ENCODE data around the gene F2. TPM values are rescaled to one million over a fixed set of nuclear protein-coding genes. Genes with fewer than 3 reads are reported as not detected.

The F2 gene
- total and polyA plus RNA-seq, 12 donors, result 0.50 to 0.61 TPM; not detected in 10

- peak overlapping the region in 2 of 5 donors; percentile 45 to 80 for H3K27ac ChIP-seq
- no peaks in the 10 kb centered on the region for H3K27me3 ChIP-seq
- no peak for DNase-seq
- peaks cover 42 to 70% of the 10 kb centered on the region in 2 donors for H3K4me1 ChIP-seq (replicated peaks in 1 of 2)
- intact Hi-C loops (cut with DNase I), result no loop called here
- WGBS, 4 donors, result 35 to 67% (median 44%) methylated on average over 1 of the region's 1 CpG
- peaks cover 0 to 39% of the 10 kb centered on the region in 2 donors for H3K36me3 ChIP-seq (replicated peaks in 1 of 2)
- TF ChIP-seq CTCF (IDR thresholded peaks at IDR 0.05) (no peak), POLR2A (IDR thresholded peaks at IDR 0.05) (no peak)
- no peaks in the 10 kb centered on the region for H3K9me3 ChIP-seq (replicated peaks in 1 of 3)
- no peak overlapping the region for H3K4me3 ChIP-seq
Observed at GRCh38 chr11:46698597-46698996, 20.4 kb upstream of the F2 start.

GRCh38 chr11:46700241-46701077 lies 18.6 kb upstream of the F2 start, which contains the start of the genes ARHGAP1 and ZNF408:
Gene ARHGAP1 (minus strand): TSS chr11:46700619. CDS start chr11:46696107, 4,512 bp downstream.
Gene ZNF408 (plus strand): TSS chr11:46701031. CDS start chr11:46701048, 17 bp downstream.
- TF ChIP-seq POLR2A (IDR thresholded peaks at IDR 0.05) (peak in 1 of 2 donors; percentile 89), CTCF (IDR thresholded peaks at IDR 0.05) (no peak)
- no peaks in the 10 kb centered on the region for H3K27me3 ChIP-seq
- H3K9me3 ChIP-seq (replicated peaks in 1 of 3), result no peaks in the 10 kb centered on the region
- peak within 1 kb of the TSS; percentile 61 to 91 (median 90) for H3K27ac ChIP-seq
- peak; percentile 99 to 100 (median 99) for DNase-seq
- H3K4me1 ChIP-seq (replicated peaks in 1 of 2), result peaks cover 39 to 55% of the 10 kb centered on the region in 2 donors
- intact Hi-C loops (cut with DNase I), result no loop called here
- H3K4me3 ChIP-seq, result peak within 1 kb of the TSS; percentile 25 to 93 (median 85)
- H3K36me3 ChIP-seq (replicated peaks in 1 of 2), result peaks cover 0 to 39% of the 10 kb centered on the region in 2 donors
- 0 to 1% (median 0%) methylated on average over 13 to 44 of the region's 44 CpGs for WGBS, 4 donors

GRCh38 chr11:46701078-46701654 lies 17.8 kb upstream of the F2 start:
- Histone ChIP-seq H3K9me3 (replicated peaks in 1 of 3) (no peaks in the 10 kb centered on the region), H3K36me3 (replicated peaks in 1 of 2) (peaks cover 0 to 41% of the 10 kb centered on the region in 2 donors), H3K4me3 (peak overlapping the region; percentile 25 to 93 (median 85)), H3K27me3 (no peaks in the 10 kb centered on the region), H3K27ac (peak overlapping the region; percentile 61 to 91 (median 90)), H3K4me1 (replicated peaks in 1 of 2) (peaks cover 32 to 48% of the 10 kb centered on the region in 2 donors)
- intact Hi-C loops (cut with DNase I), result no loop called here
- no peak for DNase-seq
- TF ChIP-seq CTCF (IDR thresholded peaks at IDR 0.05) (no peak), POLR2A (IDR thresholded peaks at IDR 0.05) (no peak)
- WGBS, 4 donors, result 0 to 2% (median 1%) methylated on average over 27 to 29 of the region's 29 CpGs

- intact Hi-C loops (cut with DNase I), result no loop called here
- H3K4me3 ChIP-seq, result no peak overlapping the region
- DNase-seq, result no peak
- peaks cover 7 to 14% of the 10 kb centered on the region in 2 donors for H3K4me1 ChIP-seq (replicated peaks in 1 of 2)
- peaks cover 0 to 57% of the 10 kb centered on the region in 2 donors for H3K36me3 ChIP-seq (replicated peaks in 1 of 2)
- WGBS, 4 donors, result 93 to 96% (median 94%) methylated on average over 10 to 31 of the region's 31 CpGs
- no peak for TF ChIP-seq POLR2A (IDR thresholded peaks at IDR 0.05)
- no peak for TF ChIP-seq CTCF (IDR thresholded peaks at IDR 0.05)
- H3K27ac ChIP-seq, result no peak overlapping the region
- H3K9me3 ChIP-seq (replicated peaks in 1 of 3), result no peaks in the 10 kb centered on the region
- no peaks in the 10 kb centered on the region for H3K27me3 ChIP-seq
Observed at GRCh38 chr11:46705070-46705688, 13.8 kb upstream of the F2 start.

All from adrenal gland (tissue), 12 donors.